H4 (cell line): ENCODE data around the gene NRK. TPM values are rescaled to one million over a fixed set of nuclear protein-coding genes. Genes with fewer than 3 reads are reported as not detected.
"Not testable (repeated sequence)": the region's sequence is repeated elsewhere in the genome, so short reads cannot be mapped to it uniquely, and the experiment has no call there.

Experiments
- DNase-seq: peaks from one replicate; pipeline ENCODE4 v3.0.0-alpha.2; 2015; ENCODE audit warnings: low spot score
- total RNA-seq: library from RNA; depleted of rRNA; stranded (reverse); fragments of >200 nt; shearing (Covaris generic); gene quantifications from 2 replicates; pipeline ENCODE4 v1.2.3, GENCODE V29; 2014; rRNA removed

Gene NRK
- total RNA-seq = 0.02 and 0.06 TPM in 2 replicates

- DNase-seq = no peak
These were observed at the start of gene NRK for GRCh38 chrX:105822138-105823091. TSS of gene NRK (plus strand) at chrX:105822539. CDS start at chrX:105822846, 307 bp downstream.

GRCh38 chrX:105773801-105774200 lies 48.5 kb upstream of the NRK start:
- no peak for DNase-seq

- DNase-seq = no peak
These were observed 46.7 kb upstream of the NRK start for GRCh38 chrX:105775679-105776078.

GRCh38 chrX:105781804-105782203 lies 40.5 kb upstream of the NRK start:
- no peak for DNase-seq

- not testable (repeated sequence) for DNase-seq
These were observed 25.5 kb upstream of the NRK start for GRCh38 chrX:105796877-105797276.

GRCh38 chrX:105803891-105804290 lies 18.4 kb upstream of the NRK start:
- no peak for DNase-seq

GRCh38 chrX:105805655-105806054 lies 16.7 kb upstream of the NRK start:
- DNase-seq = not testable (repeated sequence)

- DNase-seq = no peak
These were observed 5.8 kb upstream of the NRK start for GRCh38 chrX:105816517-105816916.

- DNase-seq = no peak
These were observed 2.1 kb upstream of the NRK start for GRCh38 chrX:105820247-105820646.

GRCh38 chrX:105821471-105822121 lies 743 bp upstream of the NRK start:
- DNase-seq = peak; percentile 7

- no peak for DNase-seq
These were observed 735 bp downstream of the NRK start for GRCh38 chrX:105823092-105823455.

GRCh38 chrX:105829011-105829410 lies 6.7 kb downstream of the NRK start:
- no peak for DNase-seq

GRCh38 chrX:105837232-105837631 lies 14.9 kb downstream of the NRK start:
- DNase-seq = peak; percentile 91

GRCh38 chrX:105845631-105846030 lies 23.3 kb downstream of the NRK start:
- no peak for DNase-seq

- DNase-seq = not testable (repeated sequence)
These were observed 27.8 kb downstream of the NRK start for GRCh38 chrX:105850100-105850499.

GRCh38 chrX:105865709-105866108 lies 43.4 kb downstream of the NRK start:
- DNase-seq = no peak

GRCh38 chrX:105869701-105870100 lies 47.4 kb downstream of the NRK start:
- no peak for DNase-seq

GRCh38 chrX:105870445-105870844 lies 48.1 kb downstream of the NRK start:
- DNase-seq = no peak

- peak; percentile 53 for DNase-seq
These were observed 50.6 kb downstream of the NRK start for GRCh38 chrX:105872941-105873340.

- no peak for DNase-seq
These were observed 52.5 kb downstream of the NRK start for GRCh38 chrX:105874790-105875189.

- peak; percentile 16 for DNase-seq
These were observed 54.3 kb downstream of the NRK start for GRCh38 chrX:105876658-105877057.

GRCh38 chrX:105880491-105880890 lies 58.2 kb downstream of the NRK start:
- DNase-seq = no peak
